B cell (primary cell): ENCODE measurements around the gene AOPEP. TPM values are rescaled to one million over a fixed set of nuclear protein-coding genes. Genes with fewer than 3 reads are reported as not detected.

ENCODE experiments used
- ATAC-seq: fragments of 200-7000 bp; cut with Tn5 transposase; one replicate; pipeline ENCODE4 v1.10.0; 2021; ENCODE audit warnings: low read depth, mild to moderate bottlenecking, moderate number of reproducible peaks, moderate library complexity
- CTCF ChIA-PET: fragments of 350-600 bp; sonication (Branson Sonifier 250); formaldehyde crosslinking; loops from one replicate; lab custom pipeline; 2021; ENCODE audit warnings: antibody characterized with exemption, inconsistent platforms; lab: Charles Lee
- POLR2A ChIA-PET: fragments of 350-600 bp; sonication (Branson Sonifier 250); formaldehyde crosslinking; loops from one replicate; lab custom pipeline; 2021; ENCODE audit warnings: antibody characterized with exemption; lab: Charles Lee
- DNase-seq: peaks from one replicate; pipeline ENCODE4 v3.0.0; 2013
- H2AFZ ChIP-seq: 2 replicates; pipeline ENCODE4 v1.6.1; 2012; ENCODE audit warnings: mild to moderate bottlenecking, low read depth, low read length; ENCODE audit not compliant: insufficient read depth, poor library complexity, severe bottlenecking
- H3K27ac ChIP-seq, 2 donors: 1 replicate in 1 of 2; 2 replicates in 1 of 2; pipeline ENCODE4 v1.5.1; 2012 to 2013; ENCODE audit warnings: low read length in 2 of 2, mild to moderate bottlenecking in 2 of 2, moderate library complexity in 1 of 2
- H3K27me3 ChIP-seq, 4 experiments: fragments of 200-600 bp in 1 of 4; sonication (generic) in 1 of 4; replicated peaks in 1 of 4; 1 replicate in 2 of 4; 2 replicates in 2 of 4; pipeline versions ENCODE4 v1.6.1 to v1.7.0; 2013 to 2016; ENCODE audit warnings: low read length in 3 of 4, mild to moderate bottlenecking in 2 of 4, mixed read lengths in 1 of 4, moderate library complexity in 1 of 4; ENCODE audit not compliant: insufficient read depth in 4 of 4, control insufficient read depth in 3 of 4; ENCODE audit errors: control extremely low read depth in 1 of 4
- H3K36me3 ChIP-seq, 2 experiments: replicated peaks in 1 of 2; 1 replicate in 1 of 2; 2 replicates in 1 of 2; pipeline versions ENCODE4 v1.6.1 to v1.7.1; 2013; ENCODE audit warnings: low read length in 1 of 2; ENCODE audit not compliant: insufficient read depth in 2 of 2, control insufficient read depth in 1 of 2; ENCODE audit errors: control extremely low read depth in 1 of 2, extremely low read depth in 1 of 2
- H3K4me1 ChIP-seq, 2 donors: fragments of 200-600 bp in 1 of 2; sonication (generic) in 1 of 2; 1 replicate in 1 of 2; 2 replicates in 1 of 2; pipeline versions ENCODE4 v1.5.1 to v1.6.1; 2013 to 2017; ENCODE audit warnings: low read length in 2 of 2; ENCODE audit not compliant: control insufficient read depth in 2 of 2, insufficient read depth in 2 of 2
- H3K4me2 ChIP-seq: replicated peaks from 2 replicates; pipeline ENCODE3; 2012; ENCODE audit warnings: mild to moderate bottlenecking, low read depth, low read length; ENCODE audit not compliant: poor library complexity, severe bottlenecking
- H3K4me3 ChIP-seq, 5 experiments: fragments of 200-600 bp in 1 of 5; sonication (generic) in 1 of 5; 1 replicate in 3 of 5; 2 replicates in 2 of 5; pipeline versions ENCODE4 v1.5.1 to v1.7.0; 2011 to 2016; ENCODE audit warnings: low read length in 4 of 5, mild to moderate bottlenecking in 4 of 5, low read depth in 2 of 5, control low read depth in 1 of 5, moderate library complexity in 1 of 5; ENCODE audit not compliant: insufficient read depth in 1 of 5; ENCODE audit errors: control extremely low read depth in 1 of 5, extremely low read depth in 1 of 5
- H3K79me2 ChIP-seq: fragments of 200-600 bp; sonication (generic); one replicate; pipeline ENCODE4 v1.6.0; 2016; ENCODE audit warnings: low read length; ENCODE audit not compliant: control insufficient read depth, insufficient read depth
- H3K9ac ChIP-seq: fragments of 200-600 bp; sonication (generic); 2 replicates; pipeline ENCODE4 v1.6.1; 2017; ENCODE audit warnings: mild to moderate bottlenecking, low read length, moderate library complexity
- H3K9me3 ChIP-seq, 3 donors: one replicate each; pipeline versions ENCODE4 v1.6.1 to v1.7.1; 2013; ENCODE audit warnings: low read length in 2 of 3; ENCODE audit not compliant: control insufficient read depth in 2 of 3, insufficient read depth in 1 of 3; ENCODE audit errors: control extremely low read depth in 1 of 3
- H4K20me1 ChIP-seq: 2 replicates; pipeline ENCODE4 v1.6.0; 2012; ENCODE audit warnings: mild to moderate bottlenecking, low read length; ENCODE audit not compliant: insufficient read depth, control insufficient read depth, poor library complexity, severe bottlenecking
- H3K27ac Mint-ChIP-seq: one replicate; pipeline ENCODE4 v1.8.0; 2021; ENCODE audit warnings: mixed read lengths
- H3K27me3 Mint-ChIP-seq: one replicate; pipeline ENCODE4 v1.8.0; 2021; ENCODE audit warnings: mixed read lengths
- H3K4me1 Mint-ChIP-seq: one replicate; pipeline ENCODE4 v1.8.0; 2021; ENCODE audit warnings: mixed read lengths
- H3K4me3 Mint-ChIP-seq: one replicate; pipeline ENCODE4 v1.8.0; 2021; ENCODE audit warnings: mixed read lengths
- H3K9me3 Mint-ChIP-seq: one replicate; pipeline ENCODE4 v1.8.0; 2022; ENCODE audit warnings: mixed read lengths; ENCODE audit not compliant: insufficient read depth
- EZH2 ChIP-seq: IDR thresholded peaks from 2 replicates; pipeline ENCODE4 v1.6.1; 2012; ENCODE audit warnings: borderline replicate concordance, low read depth, mild to moderate bottlenecking, moderate library complexity, low read length; ENCODE audit not compliant: insufficient read depth, poor library complexity, severe bottlenecking
- WGBS: methylation state at CpG from one replicate; pipeline ENCODE4 v1.1.5; 2013; ENCODE audit warnings: missing lambda C conversion rate; ENCODE audit not compliant: insufficient coverage; 5-methylcytosine and 5-hydroxymethylcytosine counted together
- intact Hi-C: fragments of 100-400 bp; cut with micrococcal nuclease; formaldehyde crosslinking; loops from one replicate; pipeline ENCODE4 v1.10.0; 2022
- polyA plus RNA-seq: library from polyadenylated mRNA; depleted of rRNA; stranded (reverse); fragments of >200 nt; gene quantifications from 2 replicates; pipeline ENCODE4 v1.2.3, GENCODE V29; 2012
- total RNA-seq, 2 donors: library from RNA; stranded (reverse); fragments of 120-200 nt in 1 of 2; gene quantifications; 1 replicate in 1 of 2; 2 replicates in 1 of 2; pipeline versions ENCODE4 v1.2.3 to v1.2.4, GENCODE V29; 2013 to 2022
- TF ChIP-seq, protein P1 (sequence below): fragments of 200-600 bp; IDR thresholded peaks from one replicate; pipeline ENCODE4 v1.8.0; 2022; ENCODE audit warnings: antibody characterized with exemption, mild to moderate bottlenecking

The AOPEP gene
- total and polyA plus RNA-seq, 2 donors (not counting 1 experiment from before 2014, with no cell fraction given), result 5.1 to 35.8 TPM

DNA sequence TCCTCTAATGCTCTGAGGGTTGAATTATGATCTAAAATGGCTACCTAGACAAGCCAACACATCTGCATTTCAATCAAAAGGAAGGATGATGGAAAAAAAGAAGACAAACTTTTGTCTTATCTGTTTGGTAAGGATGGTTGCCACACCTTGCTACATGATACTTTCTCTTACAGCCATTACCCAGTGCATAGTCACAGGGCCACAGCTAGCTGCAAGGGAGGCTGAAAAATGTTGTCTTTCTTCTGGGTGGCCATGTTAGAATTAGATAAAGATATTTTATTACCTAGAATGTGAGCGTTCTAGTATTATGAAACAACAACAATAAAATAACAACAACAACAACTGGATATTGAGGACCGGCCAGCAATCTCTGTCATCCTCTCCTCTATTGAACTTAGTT, 4.7 kb upstream of the AOPEP start:
- POLR2A ChIA-PET, result no interaction called here
- CTCF ChIA-PET, result no interaction called here
- Histone ChIP-seq H3K4me2 (no peak overlapping the region), H3K9ac (no peak overlapping the region), H3K79me2 (peaks cover 4% of the 10 kb centered on the region), H3K36me3 (no peaks in the 10 kb centered on the region), H2AFZ (no peak overlapping the region), H4K20me1 (no peaks in the 10 kb centered on the region), H3K9me3 (peaks cover 0 to 4% (median 3%) of the 10 kb centered on the region in 3 donors), H3K27me3 (no peaks in the 10 kb centered on the region), H3K4me1 (peaks cover 5% of the 10 kb centered on the region in 2 donors), H3K27ac (no peak overlapping the region), H3K4me3 (no peak overlapping the region)
- H3K27ac Mint-ChIP-seq, result no peak overlapping the region
- no peak for DNase-seq
- peaks cover 5% of the 10 kb centered on the region for H3K27me3 Mint-ChIP-seq
- ATAC-seq, result no peak
- H3K4me3 Mint-ChIP-seq, result no peak overlapping the region
- H3K9me3 Mint-ChIP-seq, result peaks cover 5% of the 10 kb centered on the region
- no peak for TF ChIP-seq EZH2
- TF ChIP-seq, protein P1, sequence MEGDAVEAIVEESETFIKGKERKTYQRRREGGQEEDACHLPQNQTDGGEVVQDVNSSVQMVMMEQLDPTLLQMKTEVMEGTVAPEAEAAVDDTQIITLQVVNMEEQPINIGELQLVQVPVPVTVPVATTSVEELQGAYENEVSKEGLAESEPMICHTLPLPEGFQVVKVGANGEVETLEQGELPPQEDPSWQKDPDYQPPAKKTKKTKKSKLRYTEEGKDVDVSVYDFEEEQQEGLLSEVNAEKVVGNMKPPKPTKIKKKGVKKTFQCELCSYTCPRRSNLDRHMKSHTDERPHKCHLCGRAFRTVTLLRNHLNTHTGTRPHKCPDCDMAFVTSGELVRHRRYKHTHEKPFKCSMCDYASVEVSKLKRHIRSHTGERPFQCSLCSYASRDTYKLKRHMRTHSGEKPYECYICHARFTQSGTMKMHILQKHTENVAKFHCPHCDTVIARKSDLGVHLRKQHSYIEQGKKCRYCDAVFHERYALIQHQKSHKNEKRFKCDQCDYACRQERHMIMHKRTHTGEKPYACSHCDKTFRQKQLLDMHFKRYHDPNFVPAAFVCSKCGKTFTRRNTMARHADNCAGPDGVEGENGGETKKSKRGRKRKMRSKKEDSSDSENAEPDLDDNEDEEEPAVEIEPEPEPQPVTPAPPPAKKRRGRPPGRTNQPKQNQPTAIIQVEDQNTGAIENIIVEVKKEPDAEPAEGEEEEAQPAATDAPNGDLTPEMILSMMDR, result no peak
- H3K4me1 Mint-ChIP-seq, result peaks cover 2% of the 10 kb centered on the region
- WGBS, result no CpG with 5 or more reads among the region's 2 CpGs
- intact Hi-C loops, result loop anchor here (10.0 kb wide), 1 partner anchor 1957 kb away; the partner anchor contains the start of gene BICD2

DNA sequence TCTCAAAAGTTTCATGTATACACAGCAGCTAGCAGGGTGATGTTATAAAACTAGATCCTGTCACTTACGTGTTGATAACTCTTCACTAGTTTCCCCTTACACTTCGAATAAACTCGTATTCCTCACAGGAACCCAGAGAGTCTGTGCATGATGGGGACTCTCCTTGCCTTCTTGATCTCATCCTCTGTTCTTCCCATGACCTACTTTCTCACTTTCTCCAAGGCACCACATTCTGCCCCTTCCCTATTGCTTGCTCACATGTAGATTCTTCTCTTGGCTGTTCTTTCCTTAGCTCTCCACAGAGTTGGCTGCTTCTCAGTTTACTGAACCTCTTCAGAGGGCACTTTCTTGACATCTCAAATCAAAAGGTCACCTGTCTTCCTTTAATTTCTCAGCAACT, 1.2 kb upstream of the AOPEP start:
- Mint-ChIP-seq H3K27me3 (no peaks in the 10 kb centered on the region), H3K4me1 (peaks cover 16% of the 10 kb centered on the region), H3K9me3 (no peaks in the 10 kb centered on the region), H3K27ac (no peak overlapping the region), H3K4me3 (peak overlapping the region; percentile 1)
- H3K79me2 ChIP-seq, result peaks cover 10% of the 10 kb centered on the region
- H3K4me3 ChIP-seq, result no peak overlapping the region
- POLR2A ChIA-PET, result no interaction called here
- no peaks in the 10 kb centered on the region for H3K36me3 ChIP-seq
- CTCF ChIA-PET, result interaction anchor here (0.7 to 1.1 kb wide), 3 partner anchors 29 to 193 kb away, joined by 3 to 4 read pairs (median 3); no protein-coding TSS in a partner anchor
- H4K20me1 ChIP-seq, result no peaks in the 10 kb centered on the region
- H3K9ac ChIP-seq, result no peak overlapping the region
- H3K4me1 ChIP-seq, result peaks cover 10 to 11% of the 10 kb centered on the region in 2 donors
- H3K27me3 ChIP-seq, result no peaks in the 10 kb centered on the region
- peak overlapping the region; percentile 54 for H2AFZ ChIP-seq
- DNase-seq (no peak), ATAC-seq (no peak)
- intact Hi-C loops, result loop anchor here (5.0 to 10.0 kb wide), 3 partner anchors 68 to 1960 kb away; partner anchors contain the start of gene BICD2
- H3K27ac ChIP-seq, result no peak overlapping the region
- no peak overlapping the region for H3K4me2 ChIP-seq
- H3K9me3 ChIP-seq, result no peaks in the 10 kb centered on the region
- WGBS, result 94% methylated on average over 3 of the region's 3 CpGs
- TF ChIP-seq, protein P1, result no peak
- TF ChIP-seq EZH2, result no peak
